Right kidney (tissue), 9 donors: Measurements from ENCODE around the gene MYL9.
A peak's percentile ranks its signal among the peaks of the same experiment; 100 is the strongest.
"Not testable (repeated sequence)": the region's sequence is repeated elsewhere in the genome, so short reads cannot be mapped to it uniquely, and the experiment has no call there.

Source experiments
- DNase-seq: peaks from one replicate; pipeline ENCODE4 v3.0.0-alpha.2; 2016
- long read RNA-seq, 8 donors: transcript quantifications; one replicate each; lab custom pipeline, GENCODE V29; 2026

The MYL9 gene
- long read RNA-seq, donor 1, transcript MYL9-201 (4 exons, 2,821 nt), result major isoform, 89 of 188 reads
- long read RNA-seq, donor 1, partial matches to known transcripts, result 88 of 188 reads
- long read RNA-seq, donor 1, other reads (novel, unspliced or antisense), result 8 of 188 reads
- long read RNA-seq, donor 2, transcript MYL9-201 (4 exons, 2,821 nt), result major isoform, 70 of 212 reads
- long read RNA-seq, donor 2, partial matches to known transcripts, result 140 of 212 reads
- long read RNA-seq, donor 2, other reads (novel, unspliced or antisense), result 0 of 212 reads
- long read RNA-seq, donor 3, transcript MYL9-201 (4 exons, 2,821 nt), result major isoform, 60 of 159 reads
- long read RNA-seq, donor 3, partial matches to known transcripts, result 98 of 159 reads
- long read RNA-seq, donor 3, other reads (novel, unspliced or antisense), result 0 of 159 reads
- long read RNA-seq, donor 4, transcript MYL9-201 (4 exons, 2,821 nt), result major isoform, 88 of 144 reads
- long read RNA-seq, donor 4, partial matches to known transcripts, result 44 of 144 reads
- long read RNA-seq, donor 4, other reads (novel, unspliced or antisense), result 8 of 144 reads
- long read RNA-seq, donor 5, transcript MYL9-201 (4 exons, 2,821 nt), result major isoform, 117 of 166 reads
- long read RNA-seq, donor 5, partial matches to known transcripts, result 41 of 166 reads
- long read RNA-seq, donor 5, other reads (novel, unspliced or antisense), result 6 of 166 reads
- long read RNA-seq, donor 6, transcript MYL9-201 (4 exons, 2,821 nt), result major isoform, 84 of 167 reads
- long read RNA-seq, donor 6, partial matches to known transcripts, result 81 of 167 reads
- long read RNA-seq, donor 6, other reads (novel, unspliced or antisense), result 0 of 167 reads
- long read RNA-seq, donor 7, transcript MYL9-201 (4 exons, 2,821 nt), result major isoform, 137 of 359 reads
- long read RNA-seq, donor 7, transcript MYL9-202 (3 exons, 1,024 nt), result minor isoform, 5 of 359 reads
- long read RNA-seq, donor 7, partial matches to known transcripts, result 205 of 359 reads
- long read RNA-seq, donor 7, other reads (novel, unspliced or antisense), result 12 of 359 reads
- long read RNA-seq, donor 8, transcript MYL9-201 (4 exons, 2,821 nt), result major isoform, 87 of 135 reads
- long read RNA-seq, donor 8, partial matches to known transcripts, result 39 of 135 reads
- long read RNA-seq, donor 8, other reads (novel, unspliced or antisense), result 8 of 135 reads

GRCh38 chr20:36541227-36541767 lies at the start of gene MYL9:
MYL9 (plus strand) TSS chr20:36541519; CDS start chr20:36544885, 3,366 bp downstream.
- DNase-seq, result peak; percentile 67

- DNase-seq, result no peak
Measured at GRCh38 chr20:36491901-36492617, 49.3 kb upstream of the MYL9 start.

GRCh38 chr20:36493051-36493800 lies 48.1 kb upstream of the MYL9 start:
- DNase-seq, result no peak

- no peak for DNase-seq
Measured at GRCh38 chr20:36493801-36494114, 47.6 kb upstream of the MYL9 start.

- DNase-seq, result no peak
Measured at GRCh38 chr20:36496707-36497669, 44.3 kb upstream of the MYL9 start.

GRCh38 chr20:36497856-36498255 lies 43.5 kb upstream of the MYL9 start:
- no peak for DNase-seq

- DNase-seq, result no peak
Measured at GRCh38 chr20:36498386-36499179, 42.7 kb upstream of the MYL9 start.

GRCh38 chr20:36499211-36499610 lies 42.1 kb upstream of the MYL9 start:
- no peak for DNase-seq

GRCh38 chr20:36499723-36500501 lies 41.4 kb upstream of the MYL9 start:
- DNase-seq, result no peak

- DNase-seq, result no peak
Measured at GRCh38 chr20:36501367-36502006, 39.8 kb upstream of the MYL9 start.

- DNase-seq, result no peak
Measured at GRCh38 chr20:36504295-36504694, 37.0 kb upstream of the MYL9 start.

- no peak for DNase-seq
Measured at GRCh38 chr20:36506253-36506652, 35.1 kb upstream of the MYL9 start.

- no peak for DNase-seq
Measured at GRCh38 chr20:36507746-36508145, 33.6 kb upstream of the MYL9 start.

GRCh38 chr20:36519012-36519719 lies 22.2 kb upstream of the MYL9 start:
- DNase-seq, result no peak

- DNase-seq, result no peak
Measured at GRCh38 chr20:36519944-36520343, 21.4 kb upstream of the MYL9 start.

GRCh38 chr20:36521526-36521925 lies 19.8 kb upstream of the MYL9 start:
- no peak for DNase-seq

GRCh38 chr20:36522412-36522811 lies 18.9 kb upstream of the MYL9 start:
- DNase-seq, result not testable (repeated sequence)
